A673 (cell line): ENCODE measurements around the gene GUCD1. TPM values are rescaled to one million over a fixed set of nuclear protein-coding genes. Genes with fewer than 3 reads are reported as not detected.

Source experiments
- BruUV-seq: library from RNA; stranded (reverse); fragments of 400-500 nt; replicated peaks from 2 replicates; lab custom pipeline; 2021; lab: Mats Ljungman, UMichigan
- CTCF ChIA-PET: fragments of 300-600 bp; sonication (Branson Sonifier 250); formaldehyde crosslinking; loops from one replicate; lab custom pipeline; 2022; ENCODE audit warnings: antibody characterized with exemption; lab: Charles Lee
- POLR2A ChIA-PET: fragments of 300-600 bp; sonication (Branson Sonifier 250); formaldehyde crosslinking; loops from one replicate; lab custom pipeline; 2022; ENCODE audit warnings: antibody characterized with exemption; ENCODE audit not compliant: low non-redundant PET; lab: Charles Lee
- DNase-seq: peaks from one replicate; pipeline ENCODE4 v3.0.0-alpha.2; 2015; ENCODE audit warnings: low spot score
- H3K27ac ChIP-seq: fragments of 200-600 bp; sonication (generic); 2 replicates; pipeline ENCODE4 v1.5.1; 2016; ENCODE audit warnings: mixed run types, low read depth, mild to moderate bottlenecking, mixed read lengths, antibody characterized with exemption, low read length; ENCODE audit not compliant: poor library complexity, severe bottlenecking
- H3K27me3 ChIP-seq: fragments of 200-600 bp; sonication (generic); replicated peaks from 2 replicates; pipeline ENCODE4 v1.6.1; 2017; ENCODE audit warnings: mixed run types, low read depth, mild to moderate bottlenecking, mixed read lengths, antibody characterized with exemption, low read length; ENCODE audit not compliant: insufficient read depth, poor library complexity
- H3K36me3 ChIP-seq: fragments of 200-600 bp; sonication (generic); 2 replicates; pipeline ENCODE4 v1.6.1; 2016; ENCODE audit warnings: mixed run types, mild to moderate bottlenecking, mixed read lengths, antibody characterized with exemption, low read length; ENCODE audit not compliant: insufficient read depth, poor library complexity, severe bottlenecking
- H3K4me1 ChIP-seq: fragments of 200-600 bp; sonication (generic); 2 replicates; pipeline ENCODE4 v1.6.1; 2017; ENCODE audit warnings: mixed run types, mild to moderate bottlenecking, mixed read lengths, antibody characterized with exemption, low read length; ENCODE audit not compliant: insufficient read depth, poor library complexity, severe bottlenecking
- H3K4me3 ChIP-seq: fragments of 200-600 bp; sonication (generic); 2 replicates; pipeline ENCODE4 v1.5.1; 2016; ENCODE audit warnings: low read depth, mixed run types, mild to moderate bottlenecking, mixed read lengths, low read length; ENCODE audit not compliant: poor library complexity, severe bottlenecking
- H3K9me3 ChIP-seq: fragments of 200-600 bp; sonication (generic); 2 replicates; pipeline ENCODE4 v1.6.1; 2016; ENCODE audit warnings: mixed run types, low read depth, mild to moderate bottlenecking, mixed read lengths, antibody characterized with exemption, low read length; ENCODE audit not compliant: poor library complexity, severe bottlenecking
- CTCF ChIP-seq: fragments of 300-800, 200-600 bp; sonication (generic); conservative IDR thresholded peaks from 2 replicates; pipeline ENCODE4 v1.5.1; 2017; ENCODE audit warnings: low read depth, mild to moderate bottlenecking, antibody characterized with exemption, low read length, moderate library complexity, mixed read lengths
- EZH2 ChIP-seq: fragments of 200-600 bp; sonication (generic); IDR thresholded peaks from 2 replicates; pipeline ENCODE4 v1.6.1; 2017; ENCODE audit warnings: borderline replicate concordance, low read depth, mild to moderate bottlenecking, mixed read lengths, antibody characterized with exemption, low read length; ENCODE audit not compliant: poor library complexity, severe bottlenecking
- intact Hi-C: fragments of 100-400 bp; cut with micrococcal nuclease; formaldehyde crosslinking; loops from one replicate; pipeline ENCODE4 v1.10.0; 2022; ENCODE audit not compliant: unreplicated experiment
- total RNA-seq: library from RNA; stranded (reverse); gene quantifications from 2 replicates; pipeline ENCODE4 v1.2.3, GENCODE V29; 2021

GUCD1 gene
- total RNA-seq, 1 experiment from 2014 or later = 70.5 TPM

GRCh38 chr22:24494528-24495364 is 60.2 kb downstream of the GUCD1 start, which contains the start of gene UPB1:
Gene UPB1, plus strand, starts transcription at chr22:24495332. Its CDS starts 72 bp downstream, at chr22:24495404.
- H3K9me3 ChIP-seq = no peaks in the 10 kb centered on the region
- ChIA-PET CTCF (no interaction called here), POLR2A (no interaction called here)
- no peaks in the 10 kb centered on the region for H3K36me3 ChIP-seq
- no peak within 1 kb of the TSS for H3K4me3 ChIP-seq
- no peak for TF ChIP-seq CTCF
- no peak for TF ChIP-seq EZH2
- no peaks in the 10 kb centered on the region for H3K4me1 ChIP-seq
- no peak within 1 kb of the TSS for H3K27ac ChIP-seq
- no peak for DNase-seq
- no peaks in the 10 kb centered on the region for H3K27me3 ChIP-seq
- no TSS peak for BruUV-seq
- intact Hi-C loops = no loop called here

GRCh38 chr22:24494167-24494527 is 60.8 kb downstream of the GUCD1 start:
- Histone ChIP-seq H3K9me3 (no peaks in the 10 kb centered on the region), H3K4me1 (no peaks in the 10 kb centered on the region), H3K27me3 (no peaks in the 10 kb centered on the region), H3K36me3 (no peaks in the 10 kb centered on the region), H3K4me3 (no peak overlapping the region), H3K27ac (no peak overlapping the region)
- DNase-seq = no peak
- no peak for TF ChIP-seq CTCF
- TF ChIP-seq EZH2 = no peak
- CTCF ChIA-PET = no interaction called here
- BruUV-seq = no TSS peak
- intact Hi-C loops = no loop called here
- POLR2A ChIA-PET = no interaction called here

GRCh38 chr22:24492391-24492790 is 62.5 kb downstream of the GUCD1 start:
- Histone ChIP-seq H3K27ac (no peak overlapping the region), H3K27me3 (no peaks in the 10 kb centered on the region), H3K36me3 (no peaks in the 10 kb centered on the region), H3K4me1 (no peaks in the 10 kb centered on the region), H3K4me3 (no peak overlapping the region), H3K9me3 (no peaks in the 10 kb centered on the region)
- ChIA-PET POLR2A (no interaction called here), CTCF (no interaction called here)
- no TSS peak for BruUV-seq
- TF ChIP-seq CTCF (no peak), EZH2 (no peak)
- intact Hi-C loops = no loop called here
- no peak for DNase-seq

Other genes starting within 250 kb of the GUCD1 start
- 9.6 and 10.9 TPM in 2 replicates for gene ADORA2A, start 127.5 kb downstream of the GUCD1 start, total RNA-seq
- gene UPB1, start 59.8 kb downstream of the GUCD1 start, total RNA-seq = 0.11 and 0.35 TPM in 2 replicates
- gene SNRPD3, start 861 bp upstream of the GUCD1 start, total RNA-seq = 216 and 220 TPM in 2 replicates
- 0.86 and 2.2 TPM in 2 replicates for gene LRRC75B, start 37.9 kb upstream of the GUCD1 start, total RNA-seq
- gene GGT1, start 48.1 kb upstream of the GUCD1 start, total RNA-seq = 3.3 and 4.5 TPM in 2 replicates
- gene PIWIL3, start 219.6 kb upstream of the GUCD1 start, total RNA-seq = not detected in 2 replicates